Frontal cortex (tissue), 4 donors: Measurements from ENCODE around the gene SLC9C2. TPM values are rescaled to one million over a fixed set of nuclear protein-coding genes. Genes with fewer than 3 reads are reported as not detected.
"Not testable (repeated sequence)": the region's sequence is repeated elsewhere in the genome, so short reads cannot be mapped to it uniquely, and the experiment has no call there.

Source experiments
- DNase-seq, 2 donors: peaks; one replicate each; pipeline ENCODE4 v3.0.0; 2012; ENCODE audit warnings: low spot score in 2 of 2
- FAIRE-seq: peaks from 2 replicates; lab custom pipeline; 2012; peaks lifted over from hg19 to GRCh38; lab: Jason Lieb, UNC
- total RNA-seq: library from RNA; depleted of rRNA; stranded (reverse); fragments of >200 nt; gene quantifications from one replicate; pipeline ENCODE4 v1.2.3, GENCODE V29; 2014
- donor health status: control.
- donor health status: control.
- donor health status: control.

SLC9C2 gene
- total RNA-seq, 1 donor from 2014 or later = 3.7 TPM

DNA sequence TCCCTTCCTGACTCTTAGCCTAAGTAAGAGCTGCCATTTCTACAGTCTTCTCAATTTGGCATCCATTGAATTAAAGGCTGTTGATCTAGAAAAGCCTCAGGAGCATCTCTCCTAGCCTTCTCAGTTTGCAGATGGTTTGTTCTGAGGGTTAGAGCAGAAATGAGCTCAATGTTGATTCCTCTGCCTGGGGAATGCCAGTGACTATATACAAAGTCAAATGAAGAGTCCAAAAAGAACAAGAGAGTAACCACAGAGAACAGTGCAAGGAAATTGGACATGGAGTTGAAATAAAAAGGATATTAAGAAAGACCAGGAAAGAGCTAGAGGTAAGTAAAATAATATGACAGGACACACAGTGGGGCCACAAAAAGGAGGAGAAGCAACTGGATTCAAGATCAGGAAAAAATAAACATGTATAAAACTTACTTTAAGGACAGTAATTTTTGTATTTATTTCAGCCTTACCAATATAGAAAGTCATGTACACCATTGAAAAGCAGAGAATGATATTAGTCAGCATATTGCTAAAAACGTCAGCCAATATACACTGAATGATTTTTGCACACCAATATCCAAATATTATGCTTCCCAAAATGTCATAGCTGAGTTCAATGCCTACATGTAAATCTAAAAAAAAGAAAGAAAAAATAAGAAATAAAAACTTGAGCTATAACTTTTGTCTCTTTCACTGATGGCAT lies 21.3 kb downstream of the SLC9C2 start:
- FAIRE-seq = no peak
- DNase-seq = no peak

- DNase-seq (no peak), FAIRE-seq (no peak)
Measured at GRCh38 chr1:173580658-173581057, 22.2 kb downstream of the SLC9C2 start.

DNA sequence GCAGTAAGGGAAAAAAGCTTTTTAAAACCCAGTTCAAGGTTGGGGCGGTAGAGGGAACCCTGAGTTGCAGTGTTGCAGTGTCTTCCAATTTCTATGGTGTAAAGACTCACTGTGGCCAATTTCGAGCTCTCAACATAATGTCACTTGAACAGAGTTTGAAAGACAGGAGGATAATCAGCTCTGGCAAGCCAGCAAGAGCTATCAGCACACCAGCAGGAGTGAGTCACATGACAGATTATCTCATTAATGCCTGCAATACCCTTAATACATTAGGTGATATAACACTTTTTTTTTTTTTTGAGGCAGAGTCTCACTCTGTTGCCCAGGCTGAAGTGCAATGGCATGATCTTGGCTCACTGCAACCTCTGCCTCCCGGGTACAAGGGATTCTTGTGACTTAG lies 22.8 kb downstream of the SLC9C2 start:
- DNase-seq (no peak), FAIRE-seq (no peak)

DNA sequence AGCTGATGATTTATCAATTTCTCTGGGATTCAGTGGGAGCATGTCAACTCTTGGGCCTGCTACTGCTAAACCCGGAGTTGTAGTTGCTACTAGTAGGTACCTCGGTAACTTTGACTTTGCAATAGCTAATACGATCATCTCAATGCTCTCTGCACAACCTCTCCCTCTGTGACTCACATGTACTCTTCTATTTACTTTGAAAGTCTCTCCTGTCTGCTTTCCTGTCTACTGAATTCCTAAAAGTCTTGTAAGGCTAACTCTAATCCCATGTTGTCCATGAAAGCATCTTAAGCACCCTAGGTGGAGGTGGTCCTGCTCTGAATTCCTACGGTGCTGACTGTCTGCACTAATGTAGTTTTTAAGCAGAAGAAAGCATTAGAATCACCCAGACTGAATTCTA lies 29.3 kb downstream of the SLC9C2 start:
- DNase-seq = no peak
- no peak for FAIRE-seq

DNA sequence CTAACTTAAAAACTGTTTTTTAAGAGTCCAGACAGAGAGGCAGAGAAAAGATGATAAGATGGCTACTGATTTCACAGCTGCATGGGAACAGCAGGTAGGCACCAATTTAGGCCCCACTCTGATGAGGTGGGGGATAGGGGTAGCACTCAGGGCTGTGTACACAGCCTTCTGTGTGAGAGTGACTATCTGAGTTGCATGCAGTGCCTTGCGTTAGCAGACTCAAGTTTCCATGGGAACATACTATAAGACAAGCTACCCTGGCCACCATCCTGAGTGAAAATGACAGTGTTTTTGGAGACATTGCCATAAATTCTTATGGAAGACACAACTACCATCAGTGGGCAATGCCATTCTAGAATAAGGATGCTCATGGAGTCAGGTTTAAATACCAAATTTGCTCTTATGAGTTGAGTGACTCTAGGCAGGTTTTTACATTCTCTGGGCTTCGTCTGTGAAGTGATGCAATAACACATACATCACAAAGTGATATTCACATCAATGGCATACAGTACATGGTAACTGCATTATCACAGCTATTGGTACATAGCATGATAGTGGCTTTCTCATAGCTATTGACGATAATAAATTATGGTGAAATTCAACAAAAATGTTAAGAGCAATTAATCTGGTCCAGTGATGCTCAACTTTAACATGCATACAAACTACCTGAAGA lies 30.5 kb downstream of the SLC9C2 start:
- FAIRE-seq (no peak), DNase-seq (no peak)

GRCh38 chr1:173570370-173571007 lies 32.4 kb downstream of the SLC9C2 start:
- no peak for FAIRE-seq

DNA sequence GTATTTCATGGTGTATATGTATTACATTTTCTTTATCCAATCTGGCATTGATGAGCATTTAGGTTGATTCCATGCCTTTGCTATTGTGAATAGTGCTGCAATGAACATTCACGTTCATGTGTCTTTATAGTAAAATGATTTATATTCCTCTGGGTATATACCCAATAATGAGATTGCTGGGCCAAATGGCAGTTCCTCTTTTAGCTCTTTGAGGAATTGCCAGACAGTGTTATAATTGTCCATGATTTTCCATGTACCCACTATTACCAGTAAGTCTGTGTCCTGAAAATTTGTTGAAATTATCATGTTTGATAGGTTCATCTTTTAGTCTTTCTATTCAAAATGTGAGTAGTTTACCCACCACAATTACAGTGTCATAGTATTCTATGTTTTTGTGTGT lies 34.4 kb downstream of the SLC9C2 start:
- DNase-seq = no peak
- FAIRE-seq = no peak

More at GRCh38 chr1:173570370-173571007, 32.4 kb downstream of the SLC9C2 start:
- no peak for DNase-seq

GRCh38 chr1:173563846-173564245 lies 39.0 kb downstream of the SLC9C2 start:
- FAIRE-seq, DNase-seq: not testable (repeated sequence)

DNA sequence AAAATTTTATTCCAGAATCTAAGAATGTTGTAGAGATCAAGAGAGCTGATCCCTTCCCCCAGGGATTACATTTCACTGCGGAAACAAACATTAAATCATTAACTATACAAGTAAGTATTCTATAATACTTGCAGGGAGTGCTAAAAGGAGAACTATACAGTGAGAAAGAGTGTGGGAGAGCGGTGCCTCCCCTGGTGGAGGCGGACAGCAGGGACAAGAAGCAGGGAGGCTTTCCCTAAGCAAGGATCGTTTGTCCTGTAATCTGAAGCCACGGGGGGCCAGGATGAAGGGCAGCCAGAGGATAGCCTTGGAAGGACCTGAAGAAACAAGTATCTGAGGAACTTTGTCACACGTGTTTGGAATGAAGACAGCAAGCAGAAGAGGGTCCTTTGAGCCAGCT lies 40.1 kb downstream of the SLC9C2 start:
- DNase-seq (no peak), FAIRE-seq (no peak)

- no peak for FAIRE-seq
Measured at GRCh38 chr1:173561263-173561662, 41.6 kb downstream of the SLC9C2 start.

DNA sequence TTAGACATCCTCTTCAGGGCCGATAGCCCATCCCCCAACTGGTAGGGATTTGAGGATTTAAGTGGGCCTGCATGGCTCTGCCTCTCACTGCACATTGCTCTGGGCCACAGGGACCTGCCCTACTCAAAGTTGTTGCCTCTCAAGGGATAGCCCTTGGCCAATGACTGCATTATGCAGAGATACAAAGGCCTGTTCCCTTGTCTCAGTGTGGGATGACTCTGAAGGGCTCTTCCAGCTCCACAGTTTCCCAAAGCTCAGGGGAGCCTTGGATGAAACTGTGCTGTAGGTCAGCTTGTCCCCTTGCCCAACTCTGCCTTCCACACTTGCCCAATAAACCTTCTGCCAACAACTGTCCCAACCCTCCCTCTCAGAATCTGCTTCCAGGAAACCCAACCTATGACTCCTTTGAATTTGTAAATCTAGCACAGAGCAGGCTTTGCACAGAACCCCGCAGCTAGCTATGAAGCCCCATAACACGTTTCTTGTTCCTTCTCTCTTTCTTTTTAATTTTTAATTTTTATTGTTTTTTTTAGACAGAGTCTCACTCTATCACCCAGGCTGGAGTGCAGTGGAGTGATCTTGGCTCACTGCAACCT lies 42.5 kb downstream of the SLC9C2 start:
- DNase-seq (no peak), FAIRE-seq (no peak)

More at GRCh38 chr1:173561263-173561662, 41.6 kb downstream of the SLC9C2 start:
- DNase-seq = no peak

GRCh38 chr1:173555651-173556305 lies 47.1 kb downstream of the SLC9C2 start:
- DNase-seq (no peak), FAIRE-seq (no peak)

DNA sequence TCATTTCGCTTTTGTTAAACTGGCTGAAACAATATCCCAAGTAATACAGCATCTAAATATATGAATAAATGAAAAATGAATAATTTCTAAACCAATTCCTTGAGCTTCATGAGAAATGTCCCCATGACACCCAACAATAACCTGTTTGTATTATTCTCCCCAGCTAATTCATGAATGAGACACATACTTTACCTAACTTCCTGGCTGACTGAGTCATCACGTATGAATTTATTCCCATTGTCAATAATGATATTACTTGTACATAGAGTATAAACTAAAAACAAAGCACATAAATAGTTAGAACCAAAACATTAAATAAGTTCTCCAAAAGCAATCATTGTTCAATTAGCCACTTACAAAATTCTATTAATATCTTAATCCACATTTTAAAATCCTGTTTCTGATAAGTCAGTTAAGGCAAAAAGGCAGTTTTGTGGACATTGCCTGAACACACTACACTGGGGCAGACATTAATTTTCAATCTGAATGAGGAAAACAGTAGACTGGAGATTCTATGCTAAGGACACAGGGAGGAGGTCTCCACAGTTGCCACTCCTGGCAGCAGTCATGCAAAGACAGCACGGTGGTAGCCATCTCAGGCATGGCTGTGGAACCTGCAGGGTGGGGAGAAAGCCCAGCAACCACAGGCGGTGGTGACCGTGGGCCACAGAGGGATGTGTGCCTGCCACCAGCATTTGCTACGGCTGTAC lies 48.2 kb downstream of the SLC9C2 start:
- DNase-seq = no peak
- FAIRE-seq = no peak

DNA sequence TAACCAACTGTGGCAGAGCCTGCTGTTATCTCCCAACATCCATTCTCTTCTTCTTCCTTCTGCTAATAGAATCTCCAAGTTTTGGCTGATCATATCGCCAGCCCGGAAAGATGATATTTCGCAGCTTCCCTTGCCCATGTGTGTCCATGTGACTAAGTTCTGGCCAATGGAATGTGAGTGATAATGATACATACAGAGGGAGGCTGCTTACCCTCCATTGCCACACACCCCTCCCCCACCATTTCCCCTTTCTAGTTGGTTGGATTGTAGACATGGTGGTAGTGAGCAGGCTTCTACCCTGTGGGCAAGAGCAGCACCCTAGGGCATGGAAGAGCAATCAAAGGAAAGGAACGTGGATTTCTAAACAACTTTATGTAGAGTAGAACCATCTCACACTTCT lies 48.8 kb downstream of the SLC9C2 start:
- FAIRE-seq = no peak
- no peak for DNase-seq

DNA sequence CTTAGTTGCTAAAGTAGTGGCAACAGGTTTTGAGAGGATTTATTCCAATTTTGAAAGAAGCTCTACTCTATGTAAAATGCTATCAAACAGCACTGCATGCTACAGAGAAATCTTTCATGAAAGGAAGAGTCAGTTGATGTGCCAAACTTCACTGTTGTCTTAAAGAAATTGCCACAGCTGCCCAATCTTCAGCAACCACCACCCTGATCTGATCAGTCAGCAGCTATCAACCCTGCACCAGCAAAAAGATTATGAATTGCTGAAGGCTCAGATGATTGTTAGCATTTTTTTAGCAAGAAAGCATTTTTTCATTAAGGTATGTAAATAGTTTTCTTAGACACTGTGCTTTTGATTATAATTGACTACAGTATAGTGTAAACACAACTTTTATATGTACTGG lies 49.6 kb downstream of the SLC9C2 start:
- DNase-seq = no peak
- FAIRE-seq = no peak

GRCh38 chr1:173551699-173552098 lies 51.2 kb downstream of the SLC9C2 start:
- DNase-seq (no peak), FAIRE-seq (no peak)

GRCh38 chr1:173549813-173550212 lies 53.1 kb downstream of the SLC9C2 start:
- DNase-seq = no peak
- FAIRE-seq = no peak

DNA sequence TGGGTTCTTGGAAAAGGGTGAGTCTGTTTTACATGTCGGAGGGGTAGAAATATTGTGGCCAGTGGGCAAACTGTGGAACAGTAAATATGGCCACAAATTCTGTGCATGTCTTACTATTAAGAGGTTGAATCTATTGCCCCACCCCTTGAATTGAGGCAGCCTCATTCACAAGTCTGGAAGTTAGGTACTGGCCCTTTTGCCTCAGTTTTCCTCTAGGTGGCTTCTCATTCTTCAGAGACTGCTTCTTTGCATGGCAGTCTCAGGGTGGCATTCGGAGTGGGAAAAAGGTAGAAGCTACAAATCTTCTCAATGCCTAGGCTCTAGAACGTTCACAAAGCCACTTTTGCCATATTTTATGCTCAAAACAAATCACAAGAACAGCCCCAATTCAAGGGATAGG lies 57.2 kb downstream of the SLC9C2 start:
- DNase-seq (no peak), FAIRE-seq (no peak)

DNA sequence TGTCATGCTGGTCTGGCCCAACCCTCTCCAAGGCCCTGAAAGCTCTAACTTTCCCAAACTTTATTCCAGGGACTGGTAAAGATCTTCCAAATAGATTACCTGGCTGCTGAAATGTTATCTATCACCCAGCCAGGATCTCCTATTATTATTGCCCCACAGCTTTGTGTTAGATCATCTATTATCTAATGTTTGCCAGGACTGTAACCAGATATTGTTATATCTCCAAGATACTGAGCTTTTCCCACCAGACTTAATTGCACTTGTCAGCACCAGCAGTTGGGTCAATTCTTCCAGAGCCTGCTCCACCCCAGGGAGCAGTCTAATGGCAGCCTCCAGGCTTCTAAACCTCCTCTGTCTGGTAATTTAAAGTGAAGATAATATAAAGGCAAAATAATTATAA lies 66.6 kb downstream of the SLC9C2 start:
- FAIRE-seq = no peak
- no peak for DNase-seq

GRCh38 chr1:173532237-173532636 lies 70.6 kb downstream of the SLC9C2 start:
- no peak for DNase-seq
- FAIRE-seq = no peak
